Effector memory CD8-positive, alpha-beta T cell (primary cell): ENCODE measurements around the gene LOXL1.

Source experiments
- ATAC-seq: fragments of 150-1000 bp; cut with Tn5 transposase; replicated peaks from 2 replicates; pipeline ENCODE4 v1.10.0; 2021; ENCODE audit warnings: mild to moderate bottlenecking, moderate library complexity
- DNase-seq, 3 experiments: peaks; one replicate each; pipeline ENCODE4 v3.0.0; 2021
- H3K27ac Mint-ChIP-seq, 2 donors: one replicate each; pipeline ENCODE4 v1.8.0; 2022; ENCODE audit warnings: mild to moderate bottlenecking in 2 of 2, mixed read lengths in 2 of 2, moderate library complexity in 2 of 2
- H3K27me3 Mint-ChIP-seq, 2 donors: one replicate each; pipeline ENCODE4 v1.8.0; 2022; ENCODE audit warnings: mixed read lengths in 2 of 2
- H3K36me3 Mint-ChIP-seq: one replicate; pipeline ENCODE4 v1.8.0; 2022; ENCODE audit warnings: mild to moderate bottlenecking, moderate library complexity, mixed read lengths; ENCODE audit not compliant: insufficient read depth
- H3K4me1 Mint-ChIP-seq, 2 donors: one replicate each; pipeline ENCODE4 v1.8.0; 2022; ENCODE audit warnings: low read depth in 2 of 2, mixed read lengths in 2 of 2
- H3K4me3 Mint-ChIP-seq, 2 donors: one replicate each; pipeline ENCODE4 v1.8.0; 2022; ENCODE audit warnings: mild to moderate bottlenecking in 2 of 2, mixed read lengths in 2 of 2, moderate library complexity in 2 of 2
- H3K9me3 Mint-ChIP-seq, 2 donors: one replicate each; pipeline ENCODE4 v1.8.0; 2022; ENCODE audit warnings: mixed read lengths in 2 of 2

The LOXL1 gene

DNA sequence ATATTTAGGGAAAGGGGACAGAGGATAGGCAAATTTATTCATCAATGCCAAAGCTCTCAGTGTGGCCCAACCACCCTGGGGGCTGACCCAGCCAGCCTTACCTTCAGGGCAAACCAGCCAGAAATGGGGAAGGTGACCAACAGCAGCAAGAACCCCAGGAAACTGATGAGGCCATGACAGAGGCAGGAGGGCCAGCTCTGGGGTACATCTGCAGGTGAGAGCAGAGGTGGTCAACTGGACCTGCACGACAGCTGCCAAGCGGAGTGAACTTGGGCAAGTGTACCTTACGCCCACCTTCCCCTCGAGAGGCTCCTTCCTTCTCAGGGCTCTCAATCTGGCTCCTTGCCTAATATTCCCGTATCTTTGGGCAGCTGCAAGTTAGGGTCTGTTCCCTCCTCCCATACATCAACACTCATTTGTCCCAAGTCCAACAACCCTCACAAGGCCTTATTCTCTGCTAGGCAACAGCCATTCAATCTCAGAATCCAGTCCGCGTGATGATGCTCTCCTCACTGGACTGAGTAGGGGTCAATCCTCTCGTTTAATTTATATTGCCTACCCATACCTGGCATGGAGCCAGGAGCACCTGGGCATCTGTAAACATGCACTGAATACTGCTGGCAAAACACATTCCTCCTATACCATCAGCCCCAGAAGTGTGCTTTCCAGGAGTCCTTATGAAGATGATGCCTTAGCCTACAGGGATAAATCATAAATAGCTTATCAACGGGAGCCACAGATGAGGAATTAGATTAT lies 64.2 kb downstream of the LOXL1 start:
- Mint-ChIP-seq H3K9me3 (no peaks in the 10 kb centered on the region), H3K4me3 (peak overlapping the region; percentile 13 to 97), H3K36me3 (peaks cover 12% of the 10 kb centered on the region), H3K27ac (no peak overlapping the region), H3K27me3 (no peaks in the 10 kb centered on the region), H3K4me1 (peaks cover 21 to 22% of the 10 kb centered on the region in 2 donors)
- no peak for ATAC-seq
- no peak for DNase-seq

DNA sequence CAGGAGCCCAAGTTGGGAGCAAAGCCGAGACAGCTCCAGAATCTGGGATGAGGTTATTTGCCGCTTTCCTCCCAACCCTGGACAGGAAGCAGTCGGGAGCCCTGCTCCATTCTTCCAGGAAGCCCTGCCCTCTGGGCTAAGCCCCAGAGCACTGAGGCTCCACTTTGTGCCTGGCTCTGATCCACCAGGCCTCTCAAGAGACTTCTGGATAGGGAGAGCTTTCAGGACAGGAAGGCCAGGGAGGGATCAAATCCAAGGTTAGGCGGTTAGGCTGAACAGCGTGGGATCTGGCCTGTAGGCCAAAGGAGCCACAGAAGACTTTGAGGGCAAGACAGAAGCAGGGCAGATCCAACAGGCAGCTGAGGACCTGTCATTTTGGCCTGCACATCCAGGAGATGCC lies 65.0 kb downstream of the LOXL1 start:
- ATAC-seq: no peak
- H3K4me1 Mint-ChIP-seq: peaks cover 27 to 29% of the 10 kb centered on the region in 2 donors
- peak overlapping the region; percentile 84 to 97 for H3K4me3 Mint-ChIP-seq
- no peak for DNase-seq
- H3K27ac Mint-ChIP-seq: peak overlapping the region in 1 of 2 donors; percentile 67
- H3K9me3 Mint-ChIP-seq: no peaks in the 10 kb centered on the region
- H3K36me3 Mint-ChIP-seq: peaks cover 9% of the 10 kb centered on the region
- no peaks in the 10 kb centered on the region for H3K27me3 Mint-ChIP-seq

DNA sequence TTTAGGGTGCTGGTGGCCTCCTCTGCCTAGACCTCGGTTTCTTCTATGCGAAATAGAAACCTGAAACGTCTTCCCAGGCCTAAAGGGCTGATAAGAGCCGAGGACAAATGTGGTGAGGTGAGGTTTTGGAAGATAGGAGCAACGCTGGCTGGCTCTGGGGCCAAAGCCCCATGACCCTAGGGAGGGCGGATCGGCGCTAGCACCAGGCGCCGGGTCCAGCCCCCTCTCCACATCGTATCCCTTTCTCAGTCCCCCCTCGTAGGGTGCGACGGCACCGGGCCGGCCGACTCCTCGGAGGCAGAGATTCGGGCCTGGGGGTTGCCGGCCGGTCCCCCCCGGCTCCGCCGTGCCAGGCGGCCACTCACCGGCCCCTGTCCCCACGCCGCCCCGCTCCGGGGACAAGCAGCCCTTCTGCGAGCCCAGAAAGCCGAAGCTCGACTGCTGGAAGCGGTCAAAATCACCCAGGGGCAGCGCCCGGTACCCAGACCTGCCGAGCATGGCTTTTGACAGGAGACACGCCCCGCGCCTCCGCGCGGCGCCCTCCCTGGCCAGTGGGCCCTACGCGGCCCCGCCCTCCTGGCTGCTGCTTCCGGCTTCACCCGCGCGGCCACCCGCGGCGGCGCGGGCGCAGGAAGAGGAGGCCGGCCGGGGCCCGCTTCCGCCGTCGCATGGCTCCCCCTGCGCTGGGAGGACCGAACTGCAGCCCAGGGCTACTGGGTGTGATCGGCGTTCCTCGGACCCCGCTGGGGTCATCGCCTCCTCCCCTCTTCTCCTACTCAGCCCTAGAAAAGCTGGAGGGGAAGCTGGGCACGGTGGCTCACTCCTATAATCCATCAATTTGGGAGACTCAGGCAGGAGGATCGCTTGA lies 65.7 kb downstream of the LOXL1 start, which contains the start of gene STOML1:
TSS of gene STOML1 (minus strand) at position 570 of the 868 bp plus-strand sequence. CDS start at position 498, 72 bp downstream.
- peaks cover 6% of the 10 kb centered on the region for H3K36me3 Mint-ChIP-seq
- ATAC-seq: peak; percentile 82

DNA sequence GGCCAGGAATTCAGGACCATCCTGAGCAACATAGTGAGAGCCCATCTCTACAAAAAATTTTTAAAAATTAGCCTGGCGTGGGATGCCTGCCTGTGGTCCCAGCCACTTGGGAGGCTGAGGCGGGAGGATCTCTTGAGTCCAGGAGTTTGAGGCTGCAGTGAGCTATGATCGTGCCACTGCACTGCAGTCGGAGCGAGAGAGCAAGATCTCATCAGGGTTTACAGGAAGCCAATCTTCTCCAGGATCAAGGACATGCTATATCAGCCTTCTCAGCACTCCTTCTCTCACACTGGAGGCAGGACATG lies 66.3 kb downstream of the LOXL1 start:
- Mint-ChIP-seq H3K4me1 (peaks cover 37 to 41% of the 10 kb centered on the region in 2 donors), H3K27me3 (no peaks in the 10 kb centered on the region), H3K9me3 (no peaks in the 10 kb centered on the region), H3K27ac (peak overlapping the region; percentile 67 to 80), H3K36me3 (peaks cover 7% of the 10 kb centered on the region), H3K4me3 (peak overlapping the region; percentile 84 to 97)
- no peak for ATAC-seq
- DNase-seq: no peak

More for the DNA sequence above, 65.7 kb downstream of the LOXL1 start, which contains the start of gene STOML1:
- H3K27ac Mint-ChIP-seq: peak within 1 kb of the TSS; percentile 67 to 80
- no peaks in the 10 kb centered on the region for H3K27me3 Mint-ChIP-seq
- H3K9me3 Mint-ChIP-seq: no peaks in the 10 kb centered on the region
- H3K4me1 Mint-ChIP-seq: peaks cover 31 to 36% of the 10 kb centered on the region in 2 donors
- H3K4me3 Mint-ChIP-seq: peak within 1 kb of the TSS; percentile 84 to 97
- peak; percentile 90 to 96 (median 93) for DNase-seq

DNA sequence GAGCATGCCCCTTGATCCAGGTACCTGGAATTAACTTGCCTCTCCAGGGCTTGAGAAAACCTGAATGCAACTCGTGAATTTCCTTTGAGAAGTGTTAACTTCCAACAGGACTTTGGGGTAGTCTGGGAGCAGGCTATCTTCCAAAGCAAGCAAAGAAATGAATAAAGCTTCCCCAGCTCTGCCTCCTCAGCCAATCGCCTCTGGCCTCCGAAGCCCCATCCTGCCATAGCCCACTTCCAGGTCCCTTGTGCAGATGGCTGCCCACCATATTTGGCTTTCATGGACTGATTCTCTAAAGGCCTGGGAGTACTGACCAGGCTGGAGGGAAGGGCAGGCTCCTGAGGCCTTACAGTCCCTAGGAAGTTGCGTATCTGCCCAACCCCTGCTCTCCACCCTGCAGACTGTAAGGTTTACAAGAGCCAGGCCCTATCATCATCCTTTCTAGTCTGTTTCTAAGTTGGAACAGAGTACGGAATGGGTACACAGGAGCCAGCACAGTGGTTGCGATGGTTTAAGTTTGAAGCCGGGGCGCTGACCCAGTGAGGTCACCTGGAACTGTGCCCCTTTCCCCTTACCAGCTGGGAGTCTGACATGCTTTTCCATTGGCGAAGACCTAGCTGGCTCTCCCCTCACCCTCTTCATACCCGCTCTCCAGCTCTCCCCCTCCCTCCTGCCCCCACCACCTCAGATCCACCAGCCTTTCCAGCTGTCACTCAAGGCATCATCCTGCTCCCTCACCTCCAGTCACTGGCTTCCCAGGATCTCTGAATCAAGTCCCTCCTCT lies 67.1 kb downstream of the LOXL1 start:
- H3K27ac Mint-ChIP-seq: peak overlapping the region in 1 of 2 donors; percentile 93
- H3K27me3 Mint-ChIP-seq: no peaks in the 10 kb centered on the region
- peaks cover 44 to 48% of the 10 kb centered on the region in 2 donors for H3K4me1 Mint-ChIP-seq
- peaks cover 11% of the 10 kb centered on the region for H3K36me3 Mint-ChIP-seq
- DNase-seq: no peak
- no peak for ATAC-seq
- peak overlapping the region; percentile 97 for H3K4me3 Mint-ChIP-seq
- no peaks in the 10 kb centered on the region for H3K9me3 Mint-ChIP-seq

DNA sequence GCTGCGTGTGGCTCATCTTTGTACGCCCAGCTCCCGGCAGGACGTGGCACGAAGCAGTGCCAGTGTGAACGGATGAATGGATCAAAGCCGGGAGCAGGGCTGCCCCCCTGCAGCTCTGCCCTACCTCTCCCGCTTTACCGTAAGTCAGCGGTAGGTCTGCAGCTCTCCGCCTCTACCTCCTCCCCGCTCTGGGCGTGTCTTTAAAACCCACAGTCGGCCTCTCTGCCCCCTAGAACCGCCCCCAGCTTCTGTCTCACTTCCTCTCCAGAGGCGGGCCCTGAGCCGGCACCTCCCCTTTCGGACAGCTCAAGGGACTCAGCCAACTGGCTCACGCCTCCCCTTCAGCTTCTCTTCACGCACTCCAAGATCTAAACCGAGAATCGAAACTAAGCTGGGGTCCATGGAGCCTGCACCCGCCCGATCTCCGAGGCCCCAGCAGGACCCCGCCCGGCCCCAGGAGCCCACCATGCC lies 68.2 kb downstream of the LOXL1 start, which contains the start of gene PML:
TSS of gene PML (plus strand) at position 304 of the 471 bp plus-strand sequence. CDS start at position 401, 97 bp downstream.
- peaks cover 49 to 57% of the 10 kb centered on the region in 2 donors for H3K4me1 Mint-ChIP-seq
- peaks cover 18% of the 10 kb centered on the region for H3K36me3 Mint-ChIP-seq
- H3K9me3 Mint-ChIP-seq: no peaks in the 10 kb centered on the region
- H3K27me3 Mint-ChIP-seq: no peaks in the 10 kb centered on the region
- H3K4me3 Mint-ChIP-seq: peak within 1 kb of the TSS; percentile 97
- DNase-seq (peak; percentile 90 to 93 (median 90)), ATAC-seq (peak; percentile 79)
- peak within 1 kb of the TSS; percentile 93 to 95 for H3K27ac Mint-ChIP-seq

DNA sequence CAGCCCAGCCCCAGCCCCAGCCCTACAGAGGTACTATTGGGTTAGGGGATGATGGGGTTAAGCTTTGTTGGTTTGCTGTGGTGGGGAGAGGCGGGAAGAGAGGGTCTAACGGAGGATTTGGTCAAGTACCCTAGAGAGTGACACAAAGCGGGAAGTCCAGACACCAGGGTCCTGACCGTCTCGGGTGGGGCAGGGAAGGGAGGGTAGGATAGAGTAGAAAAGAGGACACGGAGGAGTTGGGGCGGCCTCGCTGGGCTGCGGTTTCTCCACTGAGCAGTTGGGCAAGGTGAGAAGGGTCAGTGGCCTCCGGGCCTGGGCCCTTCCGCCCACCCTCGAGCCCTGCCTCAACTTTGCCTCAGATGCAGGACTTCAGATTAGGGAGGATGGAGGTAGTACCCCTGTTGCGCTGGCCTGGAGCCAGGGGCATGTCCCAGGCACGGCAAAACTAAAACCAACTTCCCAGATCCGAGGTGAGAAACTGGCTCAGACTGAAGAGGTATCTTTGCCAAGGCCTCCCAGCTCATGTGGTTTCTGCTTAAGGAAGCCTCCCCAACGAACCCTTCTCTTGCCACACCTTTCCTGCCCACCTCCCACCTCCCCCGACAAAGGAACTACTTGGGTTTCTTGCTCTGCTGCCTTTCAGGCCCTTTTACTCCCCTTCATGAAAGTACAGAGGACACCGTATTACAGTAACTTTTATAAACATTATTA lies 68.8 kb downstream of the LOXL1 start:
- H3K4me3 Mint-ChIP-seq: peak overlapping the region; percentile 97
- DNase-seq: no peak
- H3K27ac Mint-ChIP-seq: peak overlapping the region; percentile 93 to 95
- no peak for ATAC-seq
- H3K4me1 Mint-ChIP-seq: peaks cover 49 to 58% of the 10 kb centered on the region in 2 donors
- H3K9me3 Mint-ChIP-seq: no peaks in the 10 kb centered on the region
- H3K36me3 Mint-ChIP-seq: peaks cover 22% of the 10 kb centered on the region
- no peaks in the 10 kb centered on the region for H3K27me3 Mint-ChIP-seq

DNA sequence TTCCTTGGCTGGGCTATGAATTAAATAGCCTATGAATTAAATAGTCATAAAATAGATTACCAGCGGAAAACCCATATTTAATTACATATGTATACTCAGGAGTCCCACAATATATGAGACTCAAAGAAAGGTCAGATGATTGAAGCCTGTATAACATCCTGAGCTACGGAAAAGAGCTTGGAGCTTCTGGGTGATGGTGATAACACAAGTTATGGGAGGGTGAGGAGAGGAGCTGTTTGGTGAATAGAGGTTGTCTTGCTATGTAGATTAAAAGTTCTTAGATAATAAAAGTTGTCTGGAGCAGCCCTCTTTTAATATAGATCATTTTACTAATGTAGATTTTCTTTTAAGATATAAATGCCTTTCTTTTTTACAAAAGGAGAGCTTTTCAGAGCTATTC lies 70.0 kb downstream of the LOXL1 start:
- H3K27ac Mint-ChIP-seq: peak overlapping the region; percentile 93 to 95
- no peaks in the 10 kb centered on the region for H3K9me3 Mint-ChIP-seq
- DNase-seq: no peak
- peaks cover 29% of the 10 kb centered on the region for H3K36me3 Mint-ChIP-seq
- H3K4me3 Mint-ChIP-seq: peak overlapping the region; percentile 97
- no peak for ATAC-seq
- H3K27me3 Mint-ChIP-seq: no peaks in the 10 kb centered on the region
- peaks cover 49 to 62% of the 10 kb centered on the region in 2 donors for H3K4me1 Mint-ChIP-seq

DNA sequence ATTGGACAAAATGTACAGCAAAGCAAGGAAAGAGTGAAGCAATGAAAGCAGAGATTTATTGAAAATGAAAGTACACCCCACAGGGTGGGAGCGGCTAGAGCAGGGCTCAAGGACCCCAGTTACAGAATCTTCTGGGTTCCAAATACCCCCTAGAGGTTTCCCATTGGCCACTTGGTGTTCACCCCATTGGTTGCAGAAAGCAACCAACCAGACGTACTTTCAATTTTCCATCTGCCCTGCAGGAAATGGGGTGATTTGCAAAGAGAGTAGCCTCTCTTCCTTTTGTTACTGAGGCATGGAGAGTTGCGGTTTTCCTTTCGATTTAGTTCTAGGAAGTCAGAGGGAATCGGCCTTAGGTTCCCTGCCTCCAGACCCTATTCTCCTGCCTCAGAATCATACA lies 70.7 kb downstream of the LOXL1 start:
- ATAC-seq: no peak
- Mint-ChIP-seq H3K36me3 (peaks cover 32% of the 10 kb centered on the region), H3K27me3 (no peaks in the 10 kb centered on the region), H3K4me3 (peak overlapping the region; percentile 97), H3K4me1 (peaks cover 48 to 62% of the 10 kb centered on the region in 2 donors), H3K9me3 (no peaks in the 10 kb centered on the region), H3K27ac (peak overlapping the region; percentile 93 to 95)
- DNase-seq: no peak

DNA sequence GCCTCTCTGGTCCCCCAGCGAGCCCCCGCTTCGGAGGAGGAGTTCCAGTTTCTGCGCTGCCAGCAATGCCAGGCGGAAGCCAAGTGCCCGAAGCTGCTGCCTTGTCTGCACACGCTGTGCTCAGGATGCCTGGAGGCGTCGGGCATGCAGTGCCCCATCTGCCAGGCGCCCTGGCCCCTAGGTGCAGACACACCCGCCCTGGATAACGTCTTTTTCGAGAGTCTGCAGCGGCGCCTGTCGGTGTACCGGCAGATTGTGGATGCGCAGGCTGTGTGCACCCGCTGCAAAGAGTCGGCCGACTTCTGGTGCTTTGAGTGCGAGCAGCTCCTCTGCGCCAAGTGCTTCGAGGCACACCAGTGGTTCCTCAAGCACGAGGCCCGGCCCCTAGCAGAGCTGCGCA lies 71.7 kb downstream of the LOXL1 start:
- no peaks in the 10 kb centered on the region for H3K9me3 Mint-ChIP-seq
- H3K27ac Mint-ChIP-seq: peak overlapping the region in 1 of 2 donors; percentile 95
- peaks cover 37% of the 10 kb centered on the region for H3K36me3 Mint-ChIP-seq
- peak overlapping the region in 1 of 2 donors; percentile 97 for H3K4me3 Mint-ChIP-seq
- no peak for ATAC-seq
- H3K4me1 Mint-ChIP-seq: peaks cover 42 to 57% of the 10 kb centered on the region in 2 donors
- no peaks in the 10 kb centered on the region for H3K27me3 Mint-ChIP-seq
- no peak for DNase-seq
